GM12891 (cell line): ENCODE measurements around the gene PUS3.

Experiments
- POLR2A ChIP-seq: IDR thresholded peaks from 2 replicates; pipeline ENCODE4 v1.6.1; 2011; ENCODE audit warnings: low read depth, low read length, control low read depth
- POLR2AphosphoS5 ChIP-seq: IDR thresholded peaks from 2 replicates; pipeline ENCODE4 v1.6.1; 2011; ENCODE audit warnings: low read depth, low read length, control low read depth
- SPI1 ChIP-seq: IDR thresholded peaks from 2 replicates; pipeline ENCODE4 v1.6.1; 2011; ENCODE audit warnings: low read depth, low read length, control low read depth
- TAF1 ChIP-seq: IDR thresholded peaks from 2 replicates; pipeline ENCODE4 v1.6.1; 2011; ENCODE audit warnings: low read depth, low read length, control low read depth

- TF ChIP-seq POLR2A (no peak), TAF1 (no peak), SPI1 (no peak), POLR2AphosphoS5 (no peak)
These were observed 48.7 kb upstream of the PUS3 start for GRCh38 chr11:125951731-125952130.
